ENCODE results near the gene AGBL4. TPM values are rescaled to one million over a fixed set of nuclear protein-coding genes. Genes with fewer than 3 reads are reported as not detected.

The AGBL4 gene
- polyA plus RNA-seq, 3 donors, result 0.05 TPM; not detected in 2

DNA sequence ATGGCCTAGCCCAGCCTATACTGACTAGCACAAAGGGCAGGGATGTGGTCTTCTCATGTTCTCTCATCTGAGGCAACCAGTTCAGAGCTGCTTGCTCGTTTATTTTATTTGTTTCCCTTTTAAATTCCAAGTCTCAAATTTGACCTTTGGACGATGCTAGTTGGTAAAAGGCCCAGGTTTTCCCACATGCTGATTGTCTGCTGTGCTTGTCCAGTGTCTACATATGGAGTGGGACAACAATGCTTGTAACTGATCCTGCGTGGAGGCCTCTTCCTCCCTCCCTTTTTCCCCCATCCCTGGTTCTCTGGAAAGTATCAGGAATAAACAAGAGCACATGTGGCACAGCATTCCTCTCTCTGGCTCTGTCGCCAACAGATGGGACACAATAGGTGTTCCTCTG is 1213.0 kb downstream of the AGBL4 start:
- Mint-ChIP-seq H3K4me1 (no peaks in the 10 kb centered on the region), H3K27ac (no peak overlapping the region), H3K36me3 (no peaks in the 10 kb centered on the region), H3K27me3 (ENCODE audit: low read depth in 3 of 3) (no peaks in the 10 kb centered on the region), H3K9me3 (no peaks in the 10 kb centered on the region), H3K4me3 (no peak overlapping the region)
- Histone ChIP-seq H3K4me1 (ENCODE audit: control insufficient read depth in 1 of 2, insufficient read depth in 2 of 2, low read length in 2 of 2) (no peaks in the 10 kb centered on the region), H3K4me3 (replicated peaks in 1 of 3; ENCODE audit: low read depth in 2 of 3, low read length in 3 of 3) (no peak overlapping the region), H3K9ac (ENCODE audit: insufficient read depth, low read length, poor library complexity, severe bottlenecking) (no peak overlapping the region), H2AFZ (ENCODE audit: insufficient read depth, low read depth, low read length, poor library complexity, severe bottlenecking) (no peak overlapping the region), H3K27ac (ENCODE audit: low read depth in 1 of 2, low read length in 2 of 2) (no peak overlapping the region), H3K4me2 (replicated peaks; ENCODE audit: extremely low read depth, low read length, poor library complexity, severe bottlenecking) (no peak overlapping the region), H3K9me3 (replicated peaks in 1 of 2; ENCODE audit: control insufficient read depth in 1 of 2, insufficient read depth in 1 of 2, low read length in 2 of 2) (no peaks in the 10 kb centered on the region), H3K27me3 (ENCODE audit: control insufficient read depth in 2 of 2, insufficient read depth in 2 of 2, low read length in 2 of 2) (no peaks in the 10 kb centered on the region), H3K79me2 (ENCODE audit: insufficient read depth, low read length) (no peaks in the 10 kb centered on the region), H4K20me1 (ENCODE audit: insufficient read depth, low read length) (no peaks in the 10 kb centered on the region), H3K36me3 (replicated peaks in 1 of 2; ENCODE audit: control insufficient read depth in 1 of 2, insufficient read depth in 2 of 2, low read length in 2 of 2) (no peaks in the 10 kb centered on the region)
- intact Hi-C loops (cut with micrococcal nuclease), result no loop called here
- no peak for TF ChIP-seq CTCF (IDR thresholded peaks at IDR 0.05)
- DNase-seq, result no peak
- 80% methylated on average over 1 of the region's 4 CpGs for WGBS (ENCODE audit: insufficient coverage)

DNA sequence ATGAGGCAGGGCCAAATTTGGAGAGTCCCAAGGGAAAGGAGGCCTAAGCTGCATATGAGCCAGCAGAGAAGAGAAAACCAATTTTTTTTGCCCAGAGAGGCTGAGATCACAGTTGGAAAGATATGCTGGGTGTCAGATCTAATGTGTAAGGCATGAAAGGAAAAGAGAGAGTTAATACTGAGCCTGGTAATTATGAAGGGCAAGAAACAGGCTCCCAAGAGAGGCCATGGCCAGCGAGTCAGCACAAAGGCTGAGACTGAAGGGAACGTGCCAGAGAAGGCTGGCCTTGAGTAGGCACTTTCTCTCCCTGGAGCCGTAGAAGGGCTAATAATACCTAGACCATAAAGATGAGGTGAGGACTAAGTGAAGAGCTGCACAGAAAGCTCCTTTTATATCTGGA is 1215.3 kb downstream of the AGBL4 start:
- DNase-seq, result no peak
- H3K4me3 Mint-ChIP-seq, result no peak overlapping the region
- H3K4me1 Mint-ChIP-seq, result no peaks in the 10 kb centered on the region
- no peaks in the 10 kb centered on the region for H3K36me3 ChIP-seq (replicated peaks in 1 of 2; ENCODE audit: control insufficient read depth in 1 of 2, insufficient read depth in 2 of 2, low read length in 2 of 2)
- no peaks in the 10 kb centered on the region for H3K27me3 Mint-ChIP-seq (ENCODE audit: low read depth in 3 of 3)
- H3K4me3 ChIP-seq (replicated peaks in 1 of 3; ENCODE audit: low read depth in 2 of 3, low read length in 3 of 3), result no peak overlapping the region
- no peaks in the 10 kb centered on the region for H3K9me3 ChIP-seq (replicated peaks in 1 of 2; ENCODE audit: control insufficient read depth in 1 of 2, insufficient read depth in 1 of 2, low read length in 2 of 2)
- no peak for TF ChIP-seq CTCF (IDR thresholded peaks at IDR 0.05)
- H2AFZ ChIP-seq (ENCODE audit: insufficient read depth, low read depth, low read length, poor library complexity, severe bottlenecking), result no peak overlapping the region
- no peaks in the 10 kb centered on the region for H3K79me2 ChIP-seq (ENCODE audit: insufficient read depth, low read length)
- H3K4me1 ChIP-seq (ENCODE audit: control insufficient read depth in 1 of 2, insufficient read depth in 2 of 2, low read length in 2 of 2), result no peaks in the 10 kb centered on the region
- WGBS (ENCODE audit: insufficient coverage), result 94% methylated on average over 2 of the region's 3 CpGs
- no peaks in the 10 kb centered on the region for H3K9me3 Mint-ChIP-seq
- no peaks in the 10 kb centered on the region for H3K27me3 ChIP-seq (ENCODE audit: control insufficient read depth in 2 of 2, insufficient read depth in 2 of 2, low read length in 2 of 2)
- no peak overlapping the region for H3K4me2 ChIP-seq (replicated peaks; ENCODE audit: extremely low read depth, low read length, poor library complexity, severe bottlenecking)
- no peak overlapping the region for H3K27ac ChIP-seq (ENCODE audit: low read depth in 1 of 2, low read length in 2 of 2)
- no peaks in the 10 kb centered on the region for H4K20me1 ChIP-seq (ENCODE audit: insufficient read depth, low read length)
- no peak overlapping the region for H3K9ac ChIP-seq (ENCODE audit: insufficient read depth, low read length, poor library complexity, severe bottlenecking)
- no peak overlapping the region for H3K27ac Mint-ChIP-seq
- H3K36me3 Mint-ChIP-seq, result no peaks in the 10 kb centered on the region
- intact Hi-C loops (cut with micrococcal nuclease), result no loop called here
